Transverse colon (tissue), 4 donors: ENCODE measurements around the gene RNPS1. TPM values are rescaled to one million over a fixed set of nuclear protein-coding genes. Genes with fewer than 3 reads are reported as not detected.
"Not testable (repeated sequence)": the region's sequence is repeated elsewhere in the genome, so short reads cannot be mapped to it uniquely, and the experiment has no call there.

Experiments used
- DNase-seq: peaks from one replicate; pipeline ENCODE4 v3.0.0-alpha.2; 2019
- H3K27ac ChIP-seq, 4 donors: fragments of 200-600 bp; sonication (generic); 2 replicates each; pipeline ENCODE4 v1.5.1; 2016 to 2018; ENCODE audit warnings: inconsistent platforms in 4 of 4
- H3K27me3 ChIP-seq: fragments of 200-600 bp; sonication (generic); 2 replicates; pipeline ENCODE4 v1.5.1; 2017; ENCODE audit warnings: inconsistent platforms
- H3K36me3 ChIP-seq, 4 donors: fragments of 200-600 bp; sonication (generic); 2 replicates each; pipeline ENCODE4 v1.5.1; 2017 to 2019; ENCODE audit warnings: inconsistent platforms in 4 of 4
- H3K4me1 ChIP-seq, 4 donors: fragments of 200-600 bp; sonication (generic); 2 replicates each; pipeline ENCODE4 v1.5.1; 2017 to 2020; ENCODE audit warnings: inconsistent platforms in 4 of 4
- H3K4me3 ChIP-seq, 4 donors: fragments of 200-600 bp; sonication (generic); 1 replicate in 1 of 4; 2 replicates in 3 of 4; pipeline versions ENCODE4 v1.5.1 to v1.6.1; 2017 to 2019; ENCODE audit warnings: inconsistent platforms in 4 of 4
- H3K9me3 ChIP-seq, 2 donors: fragments of 200-600 bp; sonication (generic); 2 replicates each; pipeline ENCODE4 v1.5.1; 2017 to 2019; ENCODE audit warnings: inconsistent platforms in 2 of 2
- CTCF ChIP-seq, 5 experiments: fragments of 200-600 bp in 3 of 5; fragments of 450-650 bp in 2 of 5; sonication (generic) in 3 of 5; IDR thresholded peaks; 1 replicate in 2 of 5; 2 replicates in 3 of 5; pipeline ENCODE4 v1.5.1; 2016 to 2017; ENCODE audit warnings: antibody characterized with exemption in 5 of 5, inconsistent platforms in 3 of 5, mild to moderate bottlenecking in 2 of 5, moderate library complexity in 1 of 5
- EP300 ChIP-seq: sonication (generic); formaldehyde crosslinking; IDR thresholded peaks from one replicate; pipeline ENCODE4 v1.6.1; 2017; ENCODE audit warnings: antibody characterized with exemption, low read depth
- POLR2A ChIP-seq: fragments of 450-650 bp; IDR thresholded peaks from one replicate; pipeline ENCODE4 v1.6.1; 2016; ENCODE audit warnings: antibody characterized with exemption, mild to moderate bottlenecking, moderate library complexity
- POLR2AphosphoS5 ChIP-seq, 3 donors: sonication (generic); formaldehyde crosslinking; IDR thresholded peaks; one replicate each; pipeline ENCODE4 v1.6.1; 2016; ENCODE audit warnings: antibody characterized with exemption in 3 of 3
- WGBS, 2 donors: methylation state at CpG; one replicate each; pipeline ENCODE4 v1.1.5; 2018; ENCODE audit warnings: low coverage in 1 of 2; 5-methylcytosine and 5-hydroxymethylcytosine counted together
- in situ Hi-C, 4 donors: fragments of 200-750 bp; cut with MboI; loops; one replicate each; pipeline versions ENCODE4 v1.15.0 to v1.15.1; 2017; ENCODE audit warnings: low sequenced_read_pairs in 3 of 4, low pct_ligation_motif_present in 1 of 4, low pct_unique_long_range_greater_than_20kb in 1 of 4
- intact Hi-C: fragments of 100-400 bp; cut with DNase I; formaldehyde crosslinking; loops from one replicate; pipeline ENCODE4 v1.15.1; 2023; ENCODE audit warnings: low total_unique reads
- total RNA-seq, 4 donors: library from RNA; depleted of rRNA; stranded (reverse); fragments of >200 nt; gene quantifications; one replicate each; pipeline ENCODE4 v1.1.0, GENCODE V29; 2016

RNPS1 gene
- total RNA-seq, 4 donors from 2014 or later = 110 to 153 (median 126) TPM

DNA sequence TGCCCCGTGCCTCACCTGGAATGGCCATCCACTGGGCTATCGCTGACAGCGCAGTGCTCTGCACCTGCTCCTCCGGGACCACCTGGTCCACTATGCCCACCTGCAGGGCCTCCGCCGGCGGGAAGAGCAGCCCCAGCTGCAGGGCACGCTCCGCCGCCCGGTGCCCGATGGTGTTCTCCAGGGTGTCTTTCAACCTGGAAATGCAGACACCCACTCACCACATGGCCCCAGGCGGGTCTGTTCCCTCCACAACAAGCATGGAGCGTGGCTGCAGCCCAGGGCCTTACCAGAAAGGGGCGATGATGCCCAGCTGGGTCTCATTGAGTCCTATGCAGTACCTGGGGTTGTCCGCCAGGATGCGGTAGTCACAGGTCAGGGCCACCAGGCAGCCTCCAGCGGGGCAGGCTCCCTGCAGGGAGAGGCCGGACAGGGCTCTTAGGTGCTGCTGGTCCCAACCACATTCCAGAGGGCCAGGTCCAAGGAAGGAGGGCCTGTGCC, 24.8 kb downstream of the RNPS1 start:
- H3K27me3 ChIP-seq = peaks cover 6% of the 10 kb centered on the region
- TF ChIP-seq POLR2AphosphoS5 (IDR thresholded peaks at IDR 0.05) (no peak), CTCF (IDR thresholded peaks at IDR 0.05) (no peak), POLR2A (no peak), EP300 (no peak)
- no peak overlapping the region for H3K27ac ChIP-seq
- peaks cover 0 to 34% (median 16%) of the 10 kb centered on the region in 4 donors for H3K36me3 ChIP-seq
- WGBS, 2 donors = 90% methylated on average over 15 of the region's 19 CpGs; no CpG with 5 or more reads in 1 of the 2 donors
- in situ Hi-C loops = no loop called here
- H3K9me3 ChIP-seq = no peaks in the 10 kb centered on the region
- DNase-seq = no peak
- peaks cover 0 to 8% (median 2%) of the 10 kb centered on the region in 4 donors for H3K4me1 ChIP-seq
- no peak overlapping the region for H3K4me3 ChIP-seq
- intact Hi-C loops = no loop called here

DNA sequence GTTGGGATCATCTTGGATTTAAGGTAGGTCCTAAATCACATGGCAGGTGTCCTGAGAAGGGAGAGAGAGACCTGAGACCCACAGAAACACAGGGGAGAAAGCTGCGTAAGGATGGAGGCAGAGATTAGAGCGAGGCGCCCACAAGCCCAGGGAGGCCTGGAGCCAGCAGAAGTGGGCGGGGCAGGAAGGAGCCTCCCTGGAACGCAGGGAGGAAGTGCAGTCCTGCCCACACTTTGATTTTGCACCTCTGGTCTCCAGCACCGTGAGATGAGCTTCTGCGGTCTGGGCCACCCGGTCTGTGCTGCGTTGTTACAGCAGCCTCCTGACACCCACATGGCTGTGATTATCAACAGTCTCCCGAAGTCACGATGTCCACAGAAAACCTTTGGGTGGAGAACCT, 25.3 kb downstream of the RNPS1 start:
- TF ChIP-seq POLR2A (no peak), POLR2AphosphoS5 (IDR thresholded peaks at IDR 0.05) (no peak), CTCF (IDR thresholded peaks at IDR 0.05) (no peak), EP300 (no peak)
- peaks cover 11% of the 10 kb centered on the region for H3K27me3 ChIP-seq
- H3K27ac ChIP-seq = no peak overlapping the region
- intact Hi-C loops (no loop called here), in situ Hi-C loops (no loop called here)
- H3K9me3 ChIP-seq = no peaks in the 10 kb centered on the region
- DNase-seq = no peak
- WGBS, 2 donors = 74 to 84% methylated on average over 3 to 11 of the region's 11 CpGs
- peaks cover 0 to 34% (median 16%) of the 10 kb centered on the region in 4 donors for H3K36me3 ChIP-seq
- peaks cover 0 to 13% (median 7%) of the 10 kb centered on the region in 4 donors for H3K4me1 ChIP-seq
- no peak overlapping the region for H3K4me3 ChIP-seq

- H3K9me3 ChIP-seq, H3K4me3 ChIP-seq, intact Hi-C loops, H3K27ac ChIP-seq, in situ Hi-C loops, DNase-seq: not testable (repeated sequence)
- Histone ChIP-seq H3K27me3 (peaks cover 34% of the 10 kb centered on the region), H3K36me3 (peaks cover 0 to 26% (median 9%) of the 10 kb centered on the region in 4 donors), H3K4me1 (peaks cover 13 to 36% (median 23%) of the 10 kb centered on the region in 4 donors)
- 83% methylated on average over 5 to 9 of the region's 9 CpGs for WGBS, 2 donors
These were observed 27.6 kb downstream of the RNPS1 start for GRCh38 chr16:2240331-2240730.

- intact Hi-C loops (loop anchor here (10.0 kb wide), 1 partner anchor 234 kb away; the partner anchor contains the start of gene ZNF598), in situ Hi-C loops (no loop called here)
- Histone ChIP-seq H3K4me1 (peaks cover 13 to 38% (median 23%) of the 10 kb centered on the region in 4 donors), H3K27ac (no peak overlapping the region), H3K9me3 (no peaks in the 10 kb centered on the region), H3K36me3 (peaks cover 0 to 23% (median 11%) of the 10 kb centered on the region in 4 donors), H3K4me3 (no peak overlapping the region), H3K27me3 (peaks cover 36% of the 10 kb centered on the region)
- WGBS, 2 donors = 59% methylated on average over 9 of the region's 15 CpGs; no CpG with 5 or more reads in 1 of the 2 donors
- DNase-seq = no peak
- TF ChIP-seq POLR2A = no peak
- TF ChIP-seq EP300 = no peak
- TF ChIP-seq POLR2AphosphoS5 (IDR thresholded peaks at IDR 0.05) = no peak
- no peak for TF ChIP-seq CTCF (IDR thresholded peaks at IDR 0.05)
These were observed 28.9 kb downstream of the RNPS1 start for GRCh38 chr16:2238838-2239675.
